DOHH2 (cell line): ENCODE data around the gene SIGLEC5.

Experiments
- H3F3A ChIP-seq: fragments of 200-600 bp; sonication (generic), shearing (Covaris generic); 2 replicates; pipeline ENCODE4 v1.6.0; 2016; ENCODE audit warnings: antibody characterized with exemption, mild to moderate bottlenecking; ENCODE audit not compliant: control insufficient read depth, insufficient read depth
- H3K27ac ChIP-seq: fragments of 200-600 bp; sonication (generic); 2 replicates; pipeline ENCODE4 v1.5.1; 2014; ENCODE audit warnings: low read depth, mild to moderate bottlenecking, low read length, moderate library complexity
- H3K27me3 ChIP-seq: fragments of 200-600 bp; sonication (generic); 2 replicates; pipeline ENCODE4 v1.6.1; 2014; ENCODE audit warnings: mild to moderate bottlenecking, low read length, mixed read lengths; ENCODE audit not compliant: control insufficient read depth
- H3K36me3 ChIP-seq: fragments of 200-600 bp; sonication (generic); 2 replicates; pipeline ENCODE4 v1.6.1; 2014; ENCODE audit warnings: mild to moderate bottlenecking, low read length, moderate library complexity, mixed read lengths; ENCODE audit not compliant: control insufficient read depth
- H3K4me1 ChIP-seq: fragments of 200-600 bp; sonication (generic); 2 replicates; pipeline ENCODE4 v1.6.1; 2014; ENCODE audit warnings: mild to moderate bottlenecking, low read length, mixed read lengths; ENCODE audit not compliant: control insufficient read depth
- H3K4me2 ChIP-seq: fragments of 200-600 bp; sonication (generic); 2 replicates; pipeline ENCODE4 v1.6.0; 2014; ENCODE audit warnings: mild to moderate bottlenecking, low read length, moderate library complexity
- H3K4me3 ChIP-seq: fragments of 200-600 bp; sonication (generic); 2 replicates; pipeline ENCODE4 v1.5.1; 2014; ENCODE audit warnings: mild to moderate bottlenecking, low read length, mixed read lengths
- H3K79me2 ChIP-seq: fragments of 200-600 bp; sonication (generic); 2 replicates; pipeline ENCODE4 v1.6.1; 2014; ENCODE audit warnings: mild to moderate bottlenecking, low read length, mixed read lengths; ENCODE audit not compliant: control insufficient read depth
- H3K9me2 ChIP-seq: fragments of 200-600 bp; sonication (generic); replicated peaks from 2 replicates; pipeline ENCODE4 v1.6.1; 2014; ENCODE audit warnings: mild to moderate bottlenecking, low read length, mixed read lengths; ENCODE audit not compliant: control insufficient read depth
- H3K9me3 ChIP-seq: fragments of 200-600 bp; sonication (generic); 2 replicates; pipeline ENCODE4 v1.6.1; 2014; ENCODE audit warnings: antibody characterized with exemption, low read length, mixed read lengths; ENCODE audit not compliant: control insufficient read depth, insufficient read depth
- H4K20me1 ChIP-seq: fragments of 200-600 bp; sonication (generic); 2 replicates; pipeline ENCODE4 v1.6.0; 2014; ENCODE audit warnings: low read depth, mild to moderate bottlenecking, antibody characterized with exemption, low read length, moderate library complexity; ENCODE audit not compliant: control insufficient read depth, insufficient read depth
- EZH2phosphoT487 ChIP-seq: fragments of 200-600 bp; sonication (generic); IDR thresholded peaks from 2 replicates; pipeline ENCODE4 v1.6.1; 2017; ENCODE audit warnings: borderline replicate concordance, mild to moderate bottlenecking, antibody characterized with exemption, low read length, moderate library complexity, mixed read lengths
- TF ChIP-seq, protein P1 (sequence below): fragments of 200-600 bp; sonication (generic); IDR thresholded peaks from one replicate; pipeline ENCODE4 v1.5.1; 2014; ENCODE audit warnings: antibody characterized with exemption, mild to moderate bottlenecking, low read depth, low read length; ENCODE audit not compliant: poor library complexity, severe bottlenecking

The SIGLEC5 gene

GRCh38 chr19:51598159-51598915 is 31.9 kb downstream of the SIGLEC5 start:
- no peaks in the 10 kb centered on the region for H3F3A ChIP-seq
- no peaks in the 10 kb centered on the region for H3K36me3 ChIP-seq
- H3K27ac ChIP-seq = no peak overlapping the region
- H3K4me2 ChIP-seq = no peak overlapping the region
- no peak overlapping the region for H3K4me3 ChIP-seq
- no peaks in the 10 kb centered on the region for H4K20me1 ChIP-seq
- no peaks in the 10 kb centered on the region for H3K9me2 ChIP-seq
- TF ChIP-seq, protein P1, sequence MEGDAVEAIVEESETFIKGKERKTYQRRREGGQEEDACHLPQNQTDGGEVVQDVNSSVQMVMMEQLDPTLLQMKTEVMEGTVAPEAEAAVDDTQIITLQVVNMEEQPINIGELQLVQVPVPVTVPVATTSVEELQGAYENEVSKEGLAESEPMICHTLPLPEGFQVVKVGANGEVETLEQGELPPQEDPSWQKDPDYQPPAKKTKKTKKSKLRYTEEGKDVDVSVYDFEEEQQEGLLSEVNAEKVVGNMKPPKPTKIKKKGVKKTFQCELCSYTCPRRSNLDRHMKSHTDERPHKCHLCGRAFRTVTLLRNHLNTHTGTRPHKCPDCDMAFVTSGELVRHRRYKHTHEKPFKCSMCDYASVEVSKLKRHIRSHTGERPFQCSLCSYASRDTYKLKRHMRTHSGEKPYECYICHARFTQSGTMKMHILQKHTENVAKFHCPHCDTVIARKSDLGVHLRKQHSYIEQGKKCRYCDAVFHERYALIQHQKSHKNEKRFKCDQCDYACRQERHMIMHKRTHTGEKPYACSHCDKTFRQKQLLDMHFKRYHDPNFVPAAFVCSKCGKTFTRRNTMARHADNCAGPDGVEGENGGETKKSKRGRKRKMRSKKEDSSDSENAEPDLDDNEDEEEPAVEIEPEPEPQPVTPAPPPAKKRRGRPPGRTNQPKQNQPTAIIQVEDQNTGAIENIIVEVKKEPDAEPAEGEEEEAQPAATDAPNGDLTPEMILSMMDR = no peak
- TF ChIP-seq EZH2phosphoT487 = no peak
- peaks cover 6% of the 10 kb centered on the region; the same call in 1 of the 2 replicates for H3K9me3 ChIP-seq
- peaks cover 9% of the 10 kb centered on the region for H3K4me1 ChIP-seq
- H3K79me2 ChIP-seq = no peaks in the 10 kb centered on the region
- H3K27me3 ChIP-seq = 0 out of 2 replicates have a peak, but pooled peaks cover 4% of the 10 kb centered on the region

GRCh38 chr19:51595190-51596175 is 34.7 kb downstream of the SIGLEC5 start:
- TF ChIP-seq, protein P1 = no peak
- TF ChIP-seq EZH2phosphoT487 = no peak
- H3K27ac ChIP-seq = no peak overlapping the region
- H3K4me1 ChIP-seq = peaks cover 13% of the 10 kb centered on the region
- peaks cover 6% of the 10 kb centered on the region; the same call in 1 of the 2 replicates for H3K9me3 ChIP-seq
- H3K79me2 ChIP-seq = no peaks in the 10 kb centered on the region
- H3K9me2 ChIP-seq = no peaks in the 10 kb centered on the region
- 0 out of 2 replicates have a peak, but pooled peaks cover 3% of the 10 kb centered on the region for H3F3A ChIP-seq
- H4K20me1 ChIP-seq = no peaks in the 10 kb centered on the region
- no peaks in the 10 kb centered on the region for H3K27me3 ChIP-seq
- peak overlapping the region; percentile 88 for H3K4me2 ChIP-seq
- H3K36me3 ChIP-seq = no peaks in the 10 kb centered on the region
- H3K4me3 ChIP-seq = peak overlapping the region; percentile 92

GRCh38 chr19:51594774-51595109 is 35.5 kb downstream of the SIGLEC5 start:
- Histone ChIP-seq H3K4me1 (peaks cover 13% of the 10 kb centered on the region), H4K20me1 (no peaks in the 10 kb centered on the region), H3K27me3 (no peaks in the 10 kb centered on the region), H3K4me2 (peak overlapping the region; percentile 88), H3K79me2 (no peaks in the 10 kb centered on the region), H3K4me3 (peak overlapping the region; percentile 92), H3K27ac (no peak overlapping the region), H3K9me3 (peaks cover 6% of the 10 kb centered on the region; the same call in 1 of the 2 replicates), H3K9me2 (no peaks in the 10 kb centered on the region), H3K36me3 (no peaks in the 10 kb centered on the region), H3F3A (0 out of 2 replicates have a peak, but pooled peaks cover 3% of the 10 kb centered on the region)
- TF ChIP-seq, protein P1 = no peak
- TF ChIP-seq EZH2phosphoT487 = no peak
